Activated T-helper 17 cell treated with anti-CD3 and anti-CD28 coated beads, Interleukin-2, amount 50 U/mL, for 72 hours (primary cell): ENCODE measurements around the gene TMEM40. TPM values are rescaled to one million over a fixed set of nuclear protein-coding genes. Genes with fewer than 3 reads are reported as not detected.
"Not testable (repeated sequence)": the region's sequence is repeated elsewhere in the genome, so short reads cannot be mapped to it uniquely, and the experiment has no call there.

Experiments used
- ATAC-seq: fragments of 150-1000 bp; cut with Tn5 transposase; replicated peaks from 2 replicates; pipeline ENCODE4 v1.10.0; 2021; ENCODE audit warnings: mild to moderate bottlenecking, moderate library complexity
- H3K27ac Mint-ChIP-seq: one replicate; pipeline ENCODE4 v1.8.0; 2022; ENCODE audit warnings: mixed read lengths
- H3K27me3 Mint-ChIP-seq: one replicate; pipeline ENCODE4 v1.8.0; 2022; ENCODE audit warnings: mixed read lengths
- H3K36me3 Mint-ChIP-seq: one replicate; pipeline ENCODE4 v1.8.0; 2022; ENCODE audit warnings: low read depth, mild to moderate bottlenecking, mixed read lengths
- H3K4me1 Mint-ChIP-seq: one replicate; pipeline ENCODE4 v1.8.0; 2022; ENCODE audit warnings: mixed read lengths
- H3K4me3 Mint-ChIP-seq: one replicate; pipeline ENCODE4 v1.8.0; 2022; ENCODE audit warnings: mild to moderate bottlenecking, mixed read lengths
- H3K9me3 Mint-ChIP-seq: one replicate; pipeline ENCODE4 v1.8.0; 2022; ENCODE audit warnings: mixed read lengths
- total RNA-seq, 2 donors: library from RNA; stranded (reverse); gene quantifications; one replicate each; pipeline ENCODE4 v1.2.3, GENCODE V29; 2022

Gene TMEM40
- total RNA-seq, 2 donors from 2014 or later = not detected

- Mint-ChIP-seq H3K4me3 (no peak overlapping the region), H3K27ac (no peak overlapping the region), H3K9me3 (no peaks in the 10 kb centered on the region), H3K27me3 (peaks cover 6% of the 10 kb centered on the region), H3K36me3 (no peaks in the 10 kb centered on the region), H3K4me1 (peaks cover under 1% of the 10 kb centered on the region)
- ATAC-seq = no peak
These were observed 53.1 kb downstream of the TMEM40 start for GRCh38 chr3:12705981-12706380.

GRCh38 chr3:12705374-12705926 lies 53.6 kb downstream of the TMEM40 start:
- ATAC-seq = no peak
- no peak overlapping the region for H3K27ac Mint-ChIP-seq
- H3K9me3 Mint-ChIP-seq = no peaks in the 10 kb centered on the region
- H3K27me3 Mint-ChIP-seq = peaks cover 10% of the 10 kb centered on the region
- no peaks in the 10 kb centered on the region for H3K36me3 Mint-ChIP-seq
- no peak overlapping the region for H3K4me3 Mint-ChIP-seq
- H3K4me1 Mint-ChIP-seq = peaks cover 5% of the 10 kb centered on the region

GRCh38 chr3:12702501-12702900 lies 56.6 kb downstream of the TMEM40 start:
- Mint-ChIP-seq H3K27me3 (peaks cover 4% of the 10 kb centered on the region), H3K9me3 (no peaks in the 10 kb centered on the region), H3K27ac (no peak overlapping the region), H3K4me3 (no peak overlapping the region), H3K36me3 (no peaks in the 10 kb centered on the region), H3K4me1 (peaks cover 5% of the 10 kb centered on the region)
- no peak for ATAC-seq

- not testable (repeated sequence) for H3K9me3 Mint-ChIP-seq, H3K4me3 Mint-ChIP-seq, ATAC-seq, H3K27ac Mint-ChIP-seq, H3K36me3 Mint-ChIP-seq, H3K27me3 Mint-ChIP-seq, H3K4me1 Mint-ChIP-seq
These were observed 57.5 kb downstream of the TMEM40 start for GRCh38 chr3:12701601-12702000.

GRCh38 chr3:12700800-12701199 lies 58.3 kb downstream of the TMEM40 start:
- ATAC-seq = no peak
- no peak overlapping the region for H3K27ac Mint-ChIP-seq
- H3K4me3 Mint-ChIP-seq = no peak overlapping the region

GRCh38 chr3:12695916-12696315 lies 63.1 kb downstream of the TMEM40 start:
- H3K27me3 Mint-ChIP-seq = peaks cover 3% of the 10 kb centered on the region
- H3K36me3 Mint-ChIP-seq = no peaks in the 10 kb centered on the region
- peaks cover 3% of the 10 kb centered on the region for H3K4me1 Mint-ChIP-seq
- H3K27ac Mint-ChIP-seq = no peak overlapping the region
- H3K4me3 Mint-ChIP-seq = no peak overlapping the region
- H3K9me3 Mint-ChIP-seq = no peaks in the 10 kb centered on the region
- ATAC-seq = no peak

More at GRCh38 chr3:12700800-12701199, 58.3 kb downstream of the TMEM40 start:
- H3K4me1 Mint-ChIP-seq = peaks cover 5% of the 10 kb centered on the region
- no peaks in the 10 kb centered on the region for H3K9me3 Mint-ChIP-seq
- peaks cover 4% of the 10 kb centered on the region for H3K27me3 Mint-ChIP-seq
- H3K36me3 Mint-ChIP-seq = no peaks in the 10 kb centered on the region

- no peak for ATAC-seq
- Mint-ChIP-seq H3K4me3 (no peak overlapping the region), H3K36me3 (no peaks in the 10 kb centered on the region), H3K27ac (no peak overlapping the region), H3K9me3 (no peaks in the 10 kb centered on the region), H3K4me1 (no peaks in the 10 kb centered on the region), H3K27me3 (no peaks in the 10 kb centered on the region)
These were observed 63.9 kb downstream of the TMEM40 start for GRCh38 chr3:12695112-12695511.

GRCh38 chr3:12692444-12692843 lies 66.6 kb downstream of the TMEM40 start:
- no peaks in the 10 kb centered on the region for H3K9me3 Mint-ChIP-seq
- H3K4me3 Mint-ChIP-seq = no peak overlapping the region
- H3K27me3 Mint-ChIP-seq = no peaks in the 10 kb centered on the region
- ATAC-seq = no peak
- no peak overlapping the region for H3K27ac Mint-ChIP-seq
- H3K4me1 Mint-ChIP-seq = no peaks in the 10 kb centered on the region
- H3K36me3 Mint-ChIP-seq = no peaks in the 10 kb centered on the region

- H3K4me1 Mint-ChIP-seq = no peaks in the 10 kb centered on the region
- no peak overlapping the region for H3K4me3 Mint-ChIP-seq
- H3K9me3 Mint-ChIP-seq = no peaks in the 10 kb centered on the region
- no peak overlapping the region for H3K27ac Mint-ChIP-seq
- no peak for ATAC-seq
- H3K36me3 Mint-ChIP-seq = no peaks in the 10 kb centered on the region
- no peaks in the 10 kb centered on the region for H3K27me3 Mint-ChIP-seq
These were observed 68.9 kb downstream of the TMEM40 start for GRCh38 chr3:12689997-12690711.

- Mint-ChIP-seq H3K4me1 (no peaks in the 10 kb centered on the region), H3K9me3 (no peaks in the 10 kb centered on the region), H3K36me3 (no peaks in the 10 kb centered on the region), H3K27ac (no peak overlapping the region), H3K4me3 (no peak overlapping the region), H3K27me3 (no peaks in the 10 kb centered on the region)
- no peak for ATAC-seq
These were observed 71.1 kb downstream of the TMEM40 start for GRCh38 chr3:12687948-12688347.

- no peak overlapping the region for H3K4me3 Mint-ChIP-seq
- H3K4me1 Mint-ChIP-seq = no peaks in the 10 kb centered on the region
- no peak for ATAC-seq
- no peaks in the 10 kb centered on the region for H3K27me3 Mint-ChIP-seq
- no peaks in the 10 kb centered on the region for H3K36me3 Mint-ChIP-seq
- no peak overlapping the region for H3K27ac Mint-ChIP-seq
- no peaks in the 10 kb centered on the region for H3K9me3 Mint-ChIP-seq
These were observed 73.0 kb downstream of the TMEM40 start for GRCh38 chr3:12686096-12686495.

Other genes with a start within 250 kb of the TMEM40 start
- not detected for gene MKRN2OS, start 213.8 kb downstream of the TMEM40 start, total RNA-seq
- gene MKRN2, start 202.2 kb downstream of the TMEM40 start, total RNA-seq = 10 to 100 TPM; 17.2 to 25.8 TPM
- gene RAF1, start 95.1 kb downstream of the TMEM40 start, total RNA-seq = 10 to 100 TPM; 91.5 to 97.3 TPM
- gene CAND2, start 37.4 kb upstream of the TMEM40 start, total RNA-seq = under 1 TPM; 0.19 to 0.85 TPM
- gene RPL32, start 82.3 kb upstream of the TMEM40 start, total RNA-seq = 1,000 to 10,000 TPM; 2,210 to 2,773 TPM